HG03103 (cell line): ENCODE measurements around the gene KMT2A.
"Not testable (repeated sequence)": the region's sequence is repeated elsewhere in the genome, so short reads cannot be mapped to it uniquely, and the experiment has no call there.

ENCODE experiments used
- ATAC-seq: cut with Tn5 transposase; IDR thresholded peaks from one replicate; pipeline ENCODE4 v1.9.1; 2021; ENCODE audit warnings: low read depth; ENCODE audit not compliant: unreplicated experiment

Gene KMT2A

DNA sequence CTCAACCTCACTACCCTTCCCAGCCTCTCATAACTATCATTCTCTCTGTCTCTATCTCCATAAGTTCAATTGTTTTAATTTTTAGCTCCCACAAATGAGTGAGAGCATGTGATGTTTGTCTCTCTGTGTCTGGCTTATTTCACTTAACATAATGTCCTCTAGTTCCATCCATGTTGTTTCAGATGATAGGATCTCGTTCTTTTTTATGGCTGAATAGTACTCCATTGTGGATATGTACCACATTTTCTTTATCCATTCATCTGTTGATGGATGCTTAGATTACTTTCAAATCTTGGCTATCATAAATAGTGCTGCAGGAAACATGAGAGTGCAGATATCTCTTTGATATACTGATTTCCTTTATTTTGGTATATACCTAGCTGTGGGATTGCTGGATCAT, 44.9 kb downstream of the KMT2A start:
- ATAC-seq = not testable (repeated sequence)

DNA sequence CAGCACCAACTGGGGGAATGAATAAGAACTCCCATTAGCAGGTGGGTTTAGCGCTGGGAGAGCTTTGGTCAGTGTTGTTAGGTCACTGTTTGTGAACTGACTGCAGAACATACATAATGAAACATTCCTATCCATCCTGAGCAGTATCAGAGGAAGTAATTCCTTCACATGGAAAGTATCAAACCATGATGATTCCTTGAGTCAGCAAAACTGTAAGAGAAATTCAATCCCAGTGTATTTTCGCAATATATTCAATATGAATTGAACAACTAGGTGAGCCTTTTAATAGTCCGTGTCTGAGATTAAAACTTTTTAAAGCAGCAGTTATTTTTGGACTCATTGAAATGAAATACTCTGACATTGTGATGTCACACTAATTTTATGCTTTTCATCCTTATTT, 48.1 kb downstream of the KMT2A start:
- no peak for ATAC-seq

DNA sequence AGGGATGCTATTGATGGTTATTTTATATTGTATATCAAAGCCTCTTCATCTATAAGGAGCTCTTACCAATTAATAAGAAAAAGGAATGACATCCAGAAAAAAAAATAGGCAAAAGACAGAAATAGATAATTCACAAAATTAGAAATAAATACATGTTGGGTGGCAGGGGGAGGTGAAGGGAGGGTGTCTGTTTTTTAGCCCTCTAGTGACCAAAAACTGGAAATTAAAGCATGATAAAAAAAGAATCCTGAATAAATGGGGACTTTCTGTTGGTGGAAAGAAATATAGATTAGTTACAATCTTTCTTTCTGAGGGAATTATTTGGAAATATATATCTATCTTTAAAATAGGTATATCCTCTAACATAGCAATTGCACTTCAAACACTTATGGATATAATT, 49.0 kb downstream of the KMT2A start:
- no peak for ATAC-seq

DNA sequence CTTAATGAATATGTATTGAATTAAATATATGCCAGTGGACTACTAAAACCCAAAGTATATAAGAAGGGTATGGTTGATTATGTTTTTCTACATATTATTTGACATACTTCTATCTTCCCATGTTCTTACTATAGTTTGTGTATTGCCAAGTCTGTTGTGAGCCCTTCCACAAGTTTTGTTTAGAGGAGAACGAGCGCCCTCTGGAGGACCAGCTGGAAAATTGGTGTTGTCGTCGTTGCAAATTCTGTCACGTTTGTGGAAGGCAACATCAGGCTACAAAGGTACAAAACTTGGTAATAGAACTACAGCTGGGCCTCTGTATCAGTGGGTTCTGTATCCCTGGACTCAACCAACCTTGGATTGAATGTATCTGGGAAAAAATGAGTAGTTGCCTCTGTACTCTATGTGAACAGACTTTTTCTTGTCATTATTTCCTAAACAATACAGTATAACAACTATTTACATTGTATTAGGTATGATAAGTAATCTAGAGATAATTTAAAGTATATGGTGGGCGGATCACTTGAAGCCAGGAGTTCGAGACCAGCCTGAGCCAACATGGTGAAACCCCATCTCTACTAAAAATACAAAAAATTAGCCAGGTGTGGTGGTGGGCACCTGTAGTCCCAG, 52.3 kb downstream of the KMT2A start:
- no peak for ATAC-seq

DNA sequence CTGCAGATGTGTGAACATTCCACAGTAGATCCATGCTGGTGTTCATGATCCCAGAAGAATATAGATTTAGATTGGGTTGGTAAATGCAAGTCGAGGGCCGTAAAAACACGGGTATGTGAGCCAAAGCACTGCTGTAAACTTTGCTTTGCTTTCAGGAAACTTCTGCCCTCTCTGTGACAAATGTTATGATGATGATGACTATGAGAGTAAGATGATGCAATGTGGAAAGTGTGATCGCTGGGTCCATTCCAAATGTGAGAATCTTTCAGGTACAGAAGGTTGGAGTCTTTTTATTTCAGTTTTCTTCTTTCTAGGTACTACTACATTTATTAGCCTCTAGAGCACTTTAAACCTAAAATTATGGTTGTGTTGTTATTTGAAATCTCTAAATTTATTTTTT, 54.7 kb downstream of the KMT2A start:
- ATAC-seq = no peak

DNA sequence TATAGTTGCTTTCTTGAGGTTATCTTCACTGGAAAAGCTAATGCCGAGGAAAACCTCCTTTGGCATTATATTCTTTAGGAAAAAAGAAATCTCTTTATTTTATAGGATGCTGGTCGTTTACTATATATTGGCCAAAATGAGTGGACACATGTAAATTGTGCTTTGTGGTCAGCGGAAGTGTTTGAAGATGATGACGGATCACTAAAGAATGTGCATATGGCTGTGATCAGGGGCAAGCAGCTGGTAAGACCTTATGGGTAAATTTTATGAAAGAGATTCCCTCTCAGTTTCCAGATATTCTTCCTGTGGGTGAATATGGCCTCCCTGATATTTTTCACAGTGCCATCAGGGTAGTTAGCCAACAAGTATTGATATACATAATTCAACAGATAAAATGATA, 61.5 kb downstream of the KMT2A start:
- no peak for ATAC-seq

DNA sequence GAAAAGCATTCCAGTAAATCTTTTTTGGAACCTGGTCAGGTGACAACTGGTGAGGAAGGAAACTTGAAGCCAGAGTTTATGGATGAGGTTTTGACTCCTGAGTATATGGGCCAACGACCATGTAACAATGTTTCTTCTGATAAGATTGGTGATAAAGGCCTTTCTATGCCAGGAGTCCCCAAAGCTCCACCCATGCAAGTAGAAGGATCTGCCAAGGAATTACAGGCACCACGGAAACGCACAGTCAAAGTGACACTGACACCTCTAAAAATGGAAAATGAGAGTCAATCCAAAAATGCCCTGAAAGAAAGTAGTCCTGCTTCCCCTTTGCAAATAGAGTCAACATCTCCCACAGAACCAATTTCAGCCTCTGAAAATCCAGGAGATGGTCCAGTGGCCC, 66.9 kb downstream of the KMT2A start:
- no peak for ATAC-seq

DNA sequence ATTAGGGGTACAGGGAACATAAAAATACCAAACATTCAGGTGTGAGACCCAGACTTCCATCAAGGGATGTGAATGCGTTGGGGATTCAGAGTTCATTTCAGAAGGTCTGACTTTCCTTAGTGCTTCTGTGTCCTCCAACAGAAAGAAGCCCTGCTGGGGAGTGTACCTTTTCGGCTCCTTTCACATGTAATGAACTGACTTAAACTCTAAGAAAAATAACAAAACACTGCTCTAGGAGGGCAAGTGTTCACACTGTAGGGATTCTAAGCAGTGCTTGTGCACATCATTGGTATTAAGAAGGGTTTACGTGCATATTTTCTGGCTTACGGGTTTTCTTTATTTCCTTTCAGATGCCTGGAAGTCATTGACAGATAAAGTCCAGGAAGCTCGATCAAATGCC, 75.3 kb downstream of the KMT2A start:
- no peak for ATAC-seq

DNA sequence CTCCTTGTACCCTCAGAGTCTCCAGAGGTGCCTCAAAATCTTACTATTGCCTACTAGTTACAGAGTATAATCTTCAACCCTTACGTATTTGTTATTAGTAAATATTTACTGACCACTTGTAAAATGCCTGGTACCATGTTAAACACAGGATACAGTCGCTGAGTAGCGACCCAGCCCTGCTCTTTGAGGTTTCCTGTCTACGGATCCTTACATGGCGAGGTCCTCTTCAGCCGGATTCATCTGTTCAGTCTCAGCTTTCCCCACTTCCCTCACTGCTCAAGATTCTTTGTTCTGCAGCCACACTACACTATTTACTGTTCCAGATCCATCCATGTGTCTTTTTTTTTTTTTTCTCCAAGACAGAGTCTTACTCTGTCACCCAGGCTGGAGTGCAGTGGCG, 77.8 kb downstream of the KMT2A start:
- ATAC-seq = no peak

DNA sequence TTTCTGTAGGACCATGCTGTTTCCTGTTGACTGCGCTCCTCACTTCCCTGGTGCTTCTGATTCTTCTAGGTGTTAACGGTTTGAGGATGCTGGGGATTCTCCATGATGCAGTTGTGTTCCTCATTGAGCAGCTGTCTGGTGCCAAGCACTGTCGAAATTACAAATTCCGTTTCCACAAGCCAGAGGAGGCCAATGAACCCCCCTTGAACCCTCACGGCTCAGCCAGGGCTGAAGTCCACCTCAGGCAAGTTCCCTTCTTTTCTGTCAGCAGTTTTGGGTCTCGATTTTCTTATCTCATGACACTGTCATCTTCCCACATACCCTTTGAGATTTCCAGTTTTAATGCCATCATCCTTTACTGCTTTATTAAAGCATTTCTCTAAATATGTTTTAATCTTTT, 83.3 kb downstream of the KMT2A start:
- ATAC-seq = no peak

DNA sequence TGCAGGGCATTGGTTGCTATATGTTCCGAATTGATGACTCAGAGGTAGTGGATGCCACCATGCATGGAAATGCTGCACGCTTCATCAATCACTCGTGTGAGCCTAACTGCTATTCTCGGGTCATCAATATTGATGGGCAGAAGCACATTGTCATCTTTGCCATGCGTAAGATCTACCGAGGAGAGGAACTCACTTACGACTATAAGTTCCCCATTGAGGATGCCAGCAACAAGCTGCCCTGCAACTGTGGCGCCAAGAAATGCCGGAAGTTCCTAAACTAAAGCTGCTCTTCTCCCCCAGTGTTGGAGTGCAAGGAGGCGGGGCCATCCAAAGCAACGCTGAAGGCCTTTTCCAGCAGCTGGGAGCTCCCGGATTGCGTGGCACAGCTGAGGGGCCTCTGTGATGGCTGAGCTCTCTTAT, 85.6 kb downstream of the KMT2A start:
- no peak for ATAC-seq

DNA sequence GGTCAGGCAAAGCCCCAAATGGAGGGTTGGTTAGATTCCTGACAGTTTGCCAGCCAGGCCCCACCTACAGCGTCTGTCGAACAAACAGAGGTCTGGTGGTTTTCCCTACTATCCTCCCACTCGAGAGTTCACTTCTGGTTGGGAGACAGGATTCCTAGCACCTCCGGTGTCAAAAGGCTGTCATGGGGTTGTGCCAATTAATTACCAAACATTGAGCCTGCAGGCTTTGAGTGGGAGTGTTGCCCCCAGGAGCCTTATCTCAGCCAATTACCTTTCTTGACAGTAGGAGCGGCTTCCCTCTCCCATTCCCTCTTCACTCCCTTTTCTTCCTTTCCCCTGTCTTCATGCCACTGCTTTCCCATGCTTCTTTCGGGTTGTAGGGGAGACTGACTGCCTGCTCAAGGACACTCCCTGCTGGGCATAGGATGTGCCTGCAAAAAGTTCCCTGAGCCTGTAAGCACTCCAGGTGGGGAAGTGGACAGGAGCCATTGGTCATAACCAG, 86.3 kb downstream of the KMT2A start:
- no peak for ATAC-seq

DNA sequence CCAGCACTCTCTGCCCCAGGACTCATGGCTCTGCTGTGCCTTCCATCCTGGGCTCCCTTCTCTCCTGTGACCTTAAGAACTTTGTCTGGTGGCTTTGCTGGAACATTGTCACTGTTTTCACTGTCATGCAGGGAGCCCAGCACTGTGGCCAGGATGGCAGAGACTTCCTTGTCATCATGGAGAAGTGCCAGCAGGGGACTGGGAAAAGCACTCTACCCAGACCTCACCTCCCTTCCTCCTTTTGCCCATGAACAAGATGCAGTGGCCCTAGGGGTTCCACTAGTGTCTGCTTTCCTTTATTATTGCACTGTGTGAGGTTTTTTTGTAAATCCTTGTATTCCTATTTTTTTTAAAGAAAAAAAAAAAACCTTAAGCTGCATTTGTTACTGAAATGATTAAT, 88.1 kb downstream of the KMT2A start:
- ATAC-seq = no peak

DNA sequence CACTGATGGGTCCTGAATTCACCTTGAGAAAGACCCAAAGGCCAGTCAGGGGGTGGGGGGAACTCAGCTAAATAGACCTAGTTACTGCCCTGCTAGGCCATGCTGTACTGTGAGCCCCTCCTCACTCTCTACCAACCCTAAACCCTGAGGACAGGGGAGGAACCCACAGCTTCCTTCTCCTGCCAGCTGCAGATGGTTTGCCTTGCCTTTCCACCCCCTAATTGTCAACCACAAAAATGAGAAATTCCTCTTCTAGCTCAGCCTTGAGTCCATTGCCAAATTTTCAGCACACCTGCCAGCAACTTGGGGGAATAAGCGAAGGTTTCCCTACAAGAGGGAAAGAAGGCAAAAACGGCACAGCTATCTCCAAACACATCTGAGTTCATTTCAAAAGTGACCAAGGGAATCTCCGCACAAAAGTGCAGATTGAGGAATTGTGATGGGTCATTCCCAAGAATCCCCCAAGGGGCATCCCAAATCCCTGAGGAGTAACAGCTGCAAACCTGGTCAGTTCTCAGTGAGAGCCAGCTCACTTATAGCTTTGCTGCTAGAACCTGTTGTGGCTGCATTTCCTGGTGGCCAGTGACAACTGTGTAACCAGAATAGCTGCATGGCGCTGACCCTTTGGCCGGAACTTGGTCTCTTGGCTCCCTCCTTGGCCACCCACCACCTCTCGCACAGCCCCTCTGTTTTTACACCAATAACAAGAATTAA, 88.6 kb downstream of the KMT2A start:
- no peak for ATAC-seq

DNA sequence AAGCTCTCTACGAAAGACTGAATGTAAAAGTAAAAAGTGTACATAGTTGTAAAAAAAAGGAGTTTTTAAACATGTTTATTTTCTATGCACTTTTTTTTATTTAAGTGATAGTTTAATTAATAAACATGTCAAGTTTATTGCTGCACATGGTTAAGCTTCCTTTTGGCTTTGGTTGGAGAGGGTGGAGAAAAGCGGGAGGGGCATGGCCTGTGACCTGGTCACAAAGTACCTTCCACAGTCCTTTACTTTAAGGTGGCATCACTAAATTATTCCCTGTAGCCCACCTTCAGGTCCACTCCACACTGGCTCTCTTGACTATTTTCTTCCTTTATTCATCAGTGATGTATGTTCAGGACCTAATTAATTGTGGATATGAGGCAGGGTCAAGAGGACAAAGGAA, 90.4 kb downstream of the KMT2A start:
- no peak for ATAC-seq

DNA sequence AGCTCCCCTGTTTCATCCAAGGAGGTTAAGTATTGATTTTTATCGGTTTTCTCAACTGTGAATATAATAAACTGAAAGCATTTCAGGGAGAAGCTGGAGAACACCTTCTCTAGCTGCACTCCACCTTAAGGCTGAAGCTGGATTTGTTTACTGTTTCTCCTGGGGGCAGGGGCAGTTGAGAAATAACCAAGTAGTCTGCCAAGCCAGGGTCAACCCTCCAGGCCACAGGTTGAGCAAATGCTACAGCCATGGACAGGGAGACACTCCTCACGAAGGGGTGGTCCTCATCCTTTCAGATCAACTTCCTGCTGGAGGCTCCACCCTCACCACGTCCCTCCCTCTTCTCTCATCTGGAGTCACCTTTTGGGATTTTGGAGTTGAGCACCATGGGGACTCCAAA, 90.8 kb downstream of the KMT2A start, which contains the start of gene TTC36:
TSS of gene TTC36 (plus strand) at position 366 of the 400 bp plus-strand sequence. CDS start at position 387, 21 bp downstream.
- no peak for ATAC-seq

DNA sequence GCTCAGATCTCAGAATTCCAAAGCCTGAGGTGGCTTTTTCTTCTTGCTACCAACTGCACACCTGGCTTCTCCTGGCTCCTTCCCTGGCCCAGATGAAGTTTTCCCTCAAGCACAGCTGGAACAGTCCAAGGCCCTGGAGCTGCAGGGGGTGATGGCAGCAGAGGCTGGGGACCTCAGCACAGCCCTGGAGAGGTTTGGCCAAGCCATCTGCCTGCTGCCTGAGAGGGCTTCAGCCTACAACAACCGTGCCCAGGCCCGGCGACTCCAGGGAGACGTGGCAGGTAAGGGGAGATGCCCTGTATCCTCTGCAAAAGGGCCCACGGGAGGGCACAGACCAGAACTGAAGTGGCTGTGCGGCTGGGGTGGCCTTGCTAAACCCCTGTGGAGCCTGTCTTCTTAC, 92.2 kb downstream of the KMT2A start:
- no peak for ATAC-seq

DNA sequence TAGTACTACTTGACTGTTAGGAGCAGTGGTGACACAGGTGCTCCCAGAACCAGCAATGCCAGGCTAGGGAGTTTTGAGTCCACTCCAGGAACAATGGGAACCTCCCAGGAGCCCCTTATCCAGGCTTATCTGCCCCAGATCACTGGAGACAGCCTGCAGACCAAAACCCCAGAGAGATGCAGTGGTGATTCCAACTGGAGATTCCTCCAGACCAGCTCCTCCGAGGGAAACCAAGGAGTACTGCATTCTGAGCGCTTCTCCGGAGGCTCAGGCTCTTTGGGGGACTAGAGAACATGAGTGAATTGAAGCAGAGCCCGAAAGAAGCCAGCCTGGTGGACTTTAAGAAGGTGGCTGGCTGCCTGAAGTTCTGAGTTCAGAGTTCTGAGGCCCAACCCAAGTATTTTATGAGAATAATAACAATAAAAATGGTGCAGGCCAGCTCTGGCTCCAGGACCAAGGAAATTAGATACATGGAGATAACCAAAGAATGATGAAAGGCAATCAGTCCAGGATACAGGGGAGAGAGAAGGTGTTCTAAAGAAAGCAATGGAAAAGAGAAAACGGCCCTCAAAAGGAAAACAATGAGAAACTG, 93.4 kb downstream of the KMT2A start:
- no peak for ATAC-seq

DNA sequence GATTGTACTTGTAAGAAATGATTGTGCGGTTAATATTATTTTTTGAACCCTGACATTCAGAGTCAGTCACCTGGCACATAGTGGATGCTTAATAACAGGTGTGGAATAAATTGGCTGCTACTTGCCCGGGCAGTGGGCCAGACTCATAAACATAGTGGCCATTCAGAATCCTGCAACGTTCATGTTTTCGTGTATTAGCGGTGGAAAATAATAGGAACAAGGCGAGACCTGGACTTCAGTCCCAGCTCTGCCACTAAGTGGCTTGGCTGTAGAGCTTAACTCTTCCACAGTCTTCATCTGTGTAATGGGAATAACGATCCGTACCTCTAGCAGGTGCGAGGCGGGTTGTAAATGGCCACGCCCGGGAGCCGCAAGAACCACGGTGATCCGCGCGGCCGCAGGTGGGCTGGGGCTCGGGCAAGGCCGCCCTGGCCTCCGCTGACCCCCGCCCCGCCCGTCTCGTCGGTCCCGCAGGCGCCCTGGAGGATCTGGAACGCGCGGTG, 93.9 kb downstream of the KMT2A start:
- ATAC-seq = no peak

DNA sequence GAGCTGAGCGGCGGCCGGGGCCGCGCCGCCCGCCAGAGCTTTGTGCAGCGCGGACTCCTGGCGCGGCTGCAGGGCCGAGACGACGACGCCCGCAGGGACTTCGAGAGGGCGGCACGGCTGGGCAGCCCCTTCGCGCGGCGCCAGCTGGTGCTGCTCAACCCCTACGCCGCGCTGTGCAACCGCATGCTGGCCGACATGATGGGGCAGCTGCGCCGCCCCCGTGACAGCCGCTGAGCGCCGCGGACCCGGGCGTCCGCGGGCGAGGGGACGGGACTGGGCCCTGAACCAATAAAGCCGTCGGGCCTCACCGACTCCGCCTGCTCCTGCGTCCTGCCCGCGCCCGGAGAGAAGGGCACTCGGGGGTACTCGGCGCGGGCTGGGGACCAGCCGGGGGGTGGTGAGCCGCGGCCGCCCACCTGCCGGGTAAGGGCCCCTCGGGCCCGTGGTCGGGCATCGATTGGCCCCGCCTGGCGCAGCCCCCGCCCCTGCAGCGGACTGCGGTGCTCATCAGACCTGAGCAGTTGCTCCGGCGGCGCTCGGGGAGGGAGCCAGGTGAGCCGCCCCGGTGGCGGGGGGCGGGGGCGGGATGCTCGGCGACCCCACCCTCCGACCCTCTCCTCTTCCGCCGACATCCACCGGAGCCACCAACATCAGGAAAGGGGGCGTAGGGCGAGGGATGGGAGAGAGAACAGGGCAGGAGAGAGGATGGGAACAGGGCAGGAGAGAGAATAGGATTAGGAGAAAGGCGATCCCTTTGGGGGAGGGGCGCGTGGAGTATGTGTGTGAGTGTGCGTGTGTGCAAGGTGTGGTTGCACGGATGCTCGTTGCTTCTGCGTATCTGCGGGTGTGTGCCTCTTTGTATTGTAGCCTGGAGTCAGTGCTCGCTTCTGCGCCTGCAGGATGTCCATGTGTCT, 94.6 kb downstream of the KMT2A start, which contains the start of gene TMEM25:
TSS of gene TMEM25 (plus strand) at position 510 of the 914 bp plus-strand sequence. CDS start 610 bp downstream, outside the sequence.
- ATAC-seq = no peak
